Ishikawa (cell line): ENCODE results near the gene PRICKLE2.

Source experiments
- CEBPB ChIP-seq: IDR thresholded peaks from 2 replicates; pipeline ENCODE4 v1.6.1; 2012
- CREB1 ChIP-seq: IDR thresholded peaks from 2 replicates; pipeline ENCODE4 v1.6.1; 2012; ENCODE audit warnings: low read depth
- EGR1 ChIP-seq: IDR thresholded peaks from 2 replicates; pipeline ENCODE4 v1.6.1; 2012
- EP300 ChIP-seq: IDR thresholded peaks from 2 replicates; pipeline ENCODE4 v1.6.1; 2012; ENCODE audit warnings: borderline replicate concordance
- FOXM1 ChIP-seq: IDR thresholded peaks from 2 replicates; pipeline ENCODE4 v1.6.1; 2012; ENCODE audit warnings: low read depth, borderline replicate concordance
- NFIC ChIP-seq: IDR thresholded peaks from 2 replicates; pipeline ENCODE4 v1.6.1; 2012
- RAD21 ChIP-seq: IDR thresholded peaks from 2 replicates; pipeline ENCODE4 v1.6.1; 2012; ENCODE audit warnings: low read depth
- TAF1 ChIP-seq: IDR thresholded peaks from 2 replicates; pipeline ENCODE4 v1.6.1; 2012; ENCODE audit warnings: low read depth, mild to moderate bottlenecking
- TCF12 ChIP-seq: IDR thresholded peaks from 2 replicates; pipeline ENCODE4 v1.6.1; 2012; ENCODE audit warnings: low read depth
- TEAD4 ChIP-seq: IDR thresholded peaks from 2 replicates; pipeline ENCODE4 v1.6.1; 2012
- YY1 ChIP-seq: IDR thresholded peaks from 2 replicates; pipeline ENCODE4 v1.6.1; 2012; ENCODE audit warnings: low read depth
- ZBTB7A ChIP-seq: IDR thresholded peaks from 2 replicates; pipeline ENCODE4 v1.6.1; 2012; ENCODE audit warnings: low read depth
- TF ChIP-seq, protein P1 (sequence below): IDR thresholded peaks from 2 replicates; pipeline ENCODE4 v1.6.1; 2012
- TF ChIP-seq, protein P2 (sequence below): IDR thresholded peaks from 2 replicates; pipeline ENCODE4 v1.6.1; 2012; ENCODE audit warnings: low read depth, mild to moderate bottlenecking
- TF ChIP-seq, protein P3 (sequence below): IDR thresholded peaks from 2 replicates; pipeline ENCODE4 v1.6.1; 2012

The PRICKLE2 gene

DNA sequence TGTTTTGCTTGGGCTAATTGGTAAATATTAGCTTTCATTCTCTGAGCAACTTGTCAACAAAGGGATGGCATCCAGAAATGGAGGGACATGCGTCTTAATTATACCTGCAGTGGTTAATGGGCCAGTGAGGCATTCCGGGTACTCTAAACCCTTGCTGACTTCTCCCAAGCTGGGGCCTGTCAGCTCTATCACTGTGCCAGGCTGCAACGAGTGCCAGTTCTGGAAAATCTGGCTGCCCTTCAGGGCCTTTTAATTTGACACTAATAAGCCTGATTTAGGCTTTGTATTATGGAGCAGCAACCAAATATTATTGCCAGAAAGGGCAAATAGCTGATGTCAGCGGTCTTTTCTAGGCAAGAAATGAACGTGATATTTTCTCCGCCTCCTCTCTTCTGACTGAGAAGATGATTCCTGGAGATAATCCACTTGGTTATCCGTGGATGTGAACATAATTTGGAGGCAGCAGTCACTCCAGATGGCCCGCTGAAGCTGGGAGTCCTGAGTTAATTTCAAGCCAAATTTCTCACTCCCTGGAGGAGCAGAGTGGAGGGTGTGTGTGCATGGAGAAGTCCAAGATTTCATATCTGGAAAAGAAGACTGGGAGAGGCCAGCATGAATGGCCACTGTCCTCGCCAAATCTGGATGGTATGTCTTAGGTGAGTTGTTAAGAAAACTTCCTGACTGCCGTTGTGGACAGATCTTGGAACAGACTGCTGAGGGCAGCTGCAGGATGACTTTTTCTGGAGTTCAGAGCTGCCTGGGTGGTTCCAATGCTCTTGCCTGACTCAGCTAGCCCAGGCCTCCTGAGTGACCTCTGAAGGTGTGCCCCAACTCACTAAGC lies 157.5 kb downstream of the PRICKLE2 start:
- TF ChIP-seq, protein P1, sequence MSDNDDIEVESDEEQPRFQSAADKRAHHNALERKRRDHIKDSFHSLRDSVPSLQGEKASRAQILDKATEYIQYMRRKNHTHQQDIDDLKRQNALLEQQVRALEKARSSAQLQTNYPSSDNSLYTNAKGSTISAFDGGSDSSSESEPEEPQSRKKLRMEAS: no peak
- no peak for TF ChIP-seq EGR1
- TF ChIP-seq, protein P2, sequence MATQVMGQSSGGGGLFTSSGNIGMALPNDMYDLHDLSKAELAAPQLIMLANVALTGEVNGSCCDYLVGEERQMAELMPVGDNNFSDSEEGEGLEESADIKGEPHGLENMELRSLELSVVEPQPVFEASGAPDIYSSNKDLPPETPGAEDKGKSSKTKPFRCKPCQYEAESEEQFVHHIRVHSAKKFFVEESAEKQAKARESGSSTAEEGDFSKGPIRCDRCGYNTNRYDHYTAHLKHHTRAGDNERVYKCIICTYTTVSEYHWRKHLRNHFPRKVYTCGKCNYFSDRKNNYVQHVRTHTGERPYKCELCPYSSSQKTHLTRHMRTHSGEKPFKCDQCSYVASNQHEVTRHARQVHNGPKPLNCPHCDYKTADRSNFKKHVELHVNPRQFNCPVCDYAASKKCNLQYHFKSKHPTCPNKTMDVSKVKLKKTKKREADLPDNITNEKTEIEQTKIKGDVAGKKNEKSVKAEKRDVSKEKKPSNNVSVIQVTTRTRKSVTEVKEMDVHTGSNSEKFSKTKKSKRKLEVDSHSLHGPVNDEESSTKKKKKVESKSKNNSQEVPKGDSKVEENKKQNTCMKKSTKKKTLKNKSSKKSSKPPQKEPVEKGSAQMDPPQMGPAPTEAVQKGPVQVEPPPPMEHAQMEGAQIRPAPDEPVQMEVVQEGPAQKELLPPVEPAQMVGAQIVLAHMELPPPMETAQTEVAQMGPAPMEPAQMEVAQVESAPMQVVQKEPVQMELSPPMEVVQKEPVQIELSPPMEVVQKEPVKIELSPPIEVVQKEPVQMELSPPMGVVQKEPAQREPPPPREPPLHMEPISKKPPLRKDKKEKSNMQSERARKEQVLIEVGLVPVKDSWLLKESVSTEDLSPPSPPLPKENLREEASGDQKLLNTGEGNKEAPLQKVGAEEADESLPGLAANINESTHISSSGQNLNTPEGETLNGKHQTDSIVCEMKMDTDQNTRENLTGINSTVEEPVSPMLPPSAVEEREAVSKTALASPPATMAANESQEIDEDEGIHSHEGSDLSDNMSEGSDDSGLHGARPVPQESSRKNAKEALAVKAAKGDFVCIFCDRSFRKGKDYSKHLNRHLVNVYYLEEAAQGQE: no peak
- no peak for TF ChIP-seq ZBTB7A
- no peak for TF ChIP-seq CEBPB
- no peak for TF ChIP-seq EP300
- TF ChIP-seq TCF12: no peak
- TF ChIP-seq YY1: no peak
- TF ChIP-seq TEAD4: no peak
- no peak for TF ChIP-seq RAD21
- TF ChIP-seq FOXM1: no peak
- no peak for TF ChIP-seq CREB1
- TF ChIP-seq, protein P3, sequence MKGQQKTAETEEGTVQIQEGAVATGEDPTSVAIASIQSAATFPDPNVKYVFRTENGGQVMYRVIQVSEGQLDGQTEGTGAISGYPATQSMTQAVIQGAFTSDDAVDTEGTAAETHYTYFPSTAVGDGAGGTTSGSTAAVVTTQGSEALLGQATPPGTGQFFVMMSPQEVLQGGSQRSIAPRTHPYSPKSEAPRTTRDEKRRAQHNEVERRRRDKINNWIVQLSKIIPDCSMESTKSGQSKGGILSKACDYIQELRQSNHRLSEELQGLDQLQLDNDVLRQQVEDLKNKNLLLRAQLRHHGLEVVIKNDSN: no peak
- no peak for TF ChIP-seq NFIC
- TF ChIP-seq TAF1: no peak

DNA sequence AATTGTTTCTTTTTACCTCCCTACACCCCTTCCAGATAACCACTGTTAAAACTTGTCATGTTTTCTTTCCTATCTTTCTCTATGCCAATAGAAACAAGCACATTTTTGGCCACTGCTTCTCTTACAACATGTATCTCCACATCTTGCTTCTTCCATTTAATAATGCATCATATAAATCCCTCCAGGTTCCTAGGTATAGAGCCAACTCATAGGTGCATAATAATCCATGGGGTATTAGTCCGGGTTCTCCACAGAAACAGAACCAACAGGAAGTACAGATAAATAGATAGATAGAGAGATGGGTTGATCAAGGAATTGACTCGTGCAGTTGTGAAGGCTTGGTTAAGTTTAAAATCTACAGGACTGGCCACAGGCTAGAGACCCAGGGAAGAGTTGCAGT lies 160.5 kb downstream of the PRICKLE2 start:
- TF ChIP-seq EGR1 (no peak), CEBPB (no peak), RAD21 (no peak), FOXM1 (no peak), YY1 (no peak), CREB1 (no peak)
- TF ChIP-seq, protein P2: no peak

DNA sequence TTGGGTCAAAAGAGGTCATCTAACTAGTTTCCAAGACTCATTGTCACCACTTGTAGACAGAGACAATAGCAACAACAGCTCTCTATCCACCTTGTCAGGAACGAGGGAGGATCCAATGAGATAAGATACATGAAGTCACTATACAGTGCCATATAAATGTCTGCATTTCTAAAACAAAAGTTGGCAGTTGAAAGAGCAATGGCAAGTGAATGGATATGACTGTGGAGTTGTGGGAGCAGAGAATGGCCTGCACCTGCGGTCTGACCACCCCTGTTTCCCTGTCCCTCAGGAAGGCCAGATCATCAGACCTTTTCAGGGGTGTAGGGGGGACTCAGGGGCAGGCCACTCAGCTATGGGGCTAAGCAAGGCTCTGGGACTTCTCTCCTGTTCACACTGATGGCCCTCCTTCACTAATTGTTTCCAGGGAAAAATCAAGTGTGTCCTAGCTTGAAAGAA lies 161.3 kb downstream of the PRICKLE2 start:
- no peak for TF ChIP-seq NFIC
- no peak for TF ChIP-seq ZBTB7A
- TF ChIP-seq RAD21: no peak
- TF ChIP-seq EGR1: no peak
- TF ChIP-seq YY1: no peak
- TF ChIP-seq CREB1: no peak
- TF ChIP-seq TAF1: no peak
- no peak for TF ChIP-seq TEAD4
- no peak for TF ChIP-seq FOXM1
- no peak for TF ChIP-seq TCF12
- no peak for TF ChIP-seq EP300

DNA sequence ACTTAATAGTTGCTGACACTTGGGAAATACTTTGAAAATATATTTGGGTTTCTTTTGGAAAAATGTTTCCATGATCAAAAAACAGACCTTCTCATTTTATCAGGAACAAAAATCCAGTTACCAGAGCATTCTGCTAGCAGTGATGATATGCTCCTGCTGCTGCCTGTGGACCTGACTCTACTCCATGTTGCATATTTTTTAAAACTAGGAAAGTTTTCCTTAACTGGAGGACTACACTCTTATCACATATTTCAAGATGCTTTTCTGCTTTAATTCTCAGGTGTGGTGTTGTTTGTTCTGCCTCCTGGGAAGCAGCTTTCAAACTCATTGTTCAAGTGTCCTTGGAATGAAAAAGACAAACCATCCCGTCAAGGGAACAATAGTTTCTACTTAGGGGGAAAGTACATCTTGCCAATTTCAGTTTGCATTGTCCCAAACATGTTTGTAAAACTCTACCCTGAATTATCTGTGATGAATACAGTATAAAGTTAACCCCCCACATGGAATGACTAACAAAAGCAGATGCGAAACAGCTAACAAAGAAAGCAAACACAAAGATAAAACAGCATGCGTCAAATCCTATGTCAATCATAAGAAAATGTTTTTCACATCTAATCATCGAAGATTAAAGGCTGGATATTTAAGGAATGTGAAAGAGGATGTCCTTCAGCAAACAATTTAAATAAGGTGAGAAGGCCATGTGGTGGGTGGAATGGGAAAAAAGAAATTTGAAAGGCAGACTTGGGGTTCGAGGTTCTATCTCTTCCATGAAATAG lies 161.9 kb downstream of the PRICKLE2 start:
- TF ChIP-seq CEBPB (no peak), FOXM1 (no peak), YY1 (no peak)
- TF ChIP-seq, protein P3: no peak

DNA sequence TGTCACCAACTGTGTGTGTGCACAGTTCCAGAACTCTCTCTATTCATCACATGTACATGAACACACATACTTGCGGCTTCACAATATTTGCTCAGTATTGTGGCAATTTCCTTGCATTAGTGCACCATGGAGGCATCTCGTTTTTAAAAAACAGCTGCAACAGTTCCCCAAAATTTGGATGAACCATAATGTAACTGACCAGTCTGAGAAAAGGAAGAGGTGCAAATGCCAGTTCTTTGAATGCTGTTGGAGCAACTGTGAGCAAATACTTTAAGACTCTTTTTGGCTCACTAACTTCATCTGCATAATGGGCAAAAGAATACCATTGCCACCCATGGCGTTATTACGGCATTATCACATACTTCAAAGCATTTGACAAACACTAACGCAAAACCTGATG lies 163.6 kb downstream of the PRICKLE2 start:
- TF ChIP-seq EP300 (no peak), TCF12 (no peak), ZBTB7A (no peak), RAD21 (no peak), CEBPB (no peak), EGR1 (no peak), CREB1 (no peak), TAF1 (no peak), NFIC (no peak), FOXM1 (no peak), YY1 (no peak), TEAD4 (no peak)
- TF ChIP-seq, protein P1: no peak
- TF ChIP-seq, protein P3: no peak
- TF ChIP-seq, protein P2: no peak
